A172 (cell line): Measurements from ENCODE around the gene DIO1. TPM values are rescaled to one million over a fixed set of nuclear protein-coding genes. Genes with fewer than 3 reads are reported as not detected.

ENCODE experiments used
- total RNA-seq: library from RNA; depleted of rRNA; stranded (reverse); fragments of >200 nt; shearing (Covaris generic); gene quantifications from 2 replicates; pipeline ENCODE4 v1.2.3, GENCODE V29; 2014; rRNA removed

DIO1 gene
- total RNA-seq, 1 experiment from 2014 or later, result not detected

Other genes starting within 250 kb of the DIO1 start
- gene GLIS1, start 155.0 kb upstream of the DIO1 start, total RNA-seq, result 0.14 TPM in 1 of 2 replicates, not detected in the other
- gene NDC1, start 55.9 kb upstream of the DIO1 start, total RNA-seq, result 45.9 and 46.4 TPM in 2 replicates
- 22.4 and 24.8 TPM in 2 replicates for gene YIPF1, start 4.4 kb upstream of the DIO1 start, total RNA-seq
- gene IFT25, start 51.5 kb downstream of the DIO1 start, total RNA-seq, result 48.2 and 69.7 TPM in 2 replicates
- gene LRRC42, start 52.2 kb downstream of the DIO1 start, total RNA-seq, result 64.2 and 79.8 TPM in 2 replicates
- gene LDLRAD1, start 124.0 kb downstream of the DIO1 start, total RNA-seq, result not detected in 2 replicates
- 233 and 290 TPM in 2 replicates for gene TMEM59, start 159.0 kb downstream of the DIO1 start, total RNA-seq
- 2.6 and 3.7 TPM in 2 replicates for gene TCEANC2, start 159.4 kb downstream of the DIO1 start, total RNA-seq